M059J (cell line): ENCODE data around the gene PITX3. TPM values are rescaled to one million over a fixed set of nuclear protein-coding genes. Genes with fewer than 3 reads are reported as not detected.

Source experiments
- total RNA-seq: library from RNA; depleted of rRNA; stranded (reverse); fragments of >200 nt; shearing (Covaris generic); gene quantifications from 2 replicates; pipeline ENCODE4 v1.2.3, GENCODE V29; 2014; rRNA removed

The PITX3 gene
- total RNA-seq, 1 experiment from 2014 or later: not detected

Other genes starting within 250 kb of the PITX3 start
- 6.9 and 13.0 TPM in 2 replicates for gene ARMH3, start 185.3 kb downstream of the PITX3 start, total RNA-seq
- gene HPS6, start 176.2 kb downstream of the PITX3 start, total RNA-seq: 10.6 and 19.8 TPM in 2 replicates
- 19.2 and 25.0 TPM in 2 replicates for gene LDB1, start 121.1 kb downstream of the PITX3 start, total RNA-seq
- gene PPRC1, start 108.5 kb downstream of the PITX3 start, total RNA-seq: 14.7 and 15.1 TPM in 2 replicates
- 50.7 and 63.0 TPM in 2 replicates for gene NOLC1, start 89.1 kb downstream of the PITX3 start, total RNA-seq
- 0.17 and 0.27 TPM in 2 replicates for gene ELOVL3, start 15.2 kb downstream of the PITX3 start, total RNA-seq
- gene GBF1, start 4.0 kb upstream of the PITX3 start, total RNA-seq: 34.4 and 54.7 TPM in 2 replicates
- gene NFKB2, start 154.2 kb upstream of the PITX3 start, total RNA-seq: 9.1 and 20.7 TPM in 2 replicates
- not detected in 2 replicates for gene PSD, start 177.3 kb upstream of the PITX3 start, total RNA-seq
- gene FBXL15, start 179.3 kb upstream of the PITX3 start, total RNA-seq: 8.2 and 18.8 TPM in 2 replicates
- 33.1 and 50.9 TPM in 2 replicates for gene CUEDC2, start 191.1 kb upstream of the PITX3 start, total RNA-seq
- gene C10orf95, start 210.0 kb upstream of the PITX3 start, total RNA-seq: not detected in 2 replicates